Measurements from ENCODE around the gene MED1.

The MED1 gene

DNA sequence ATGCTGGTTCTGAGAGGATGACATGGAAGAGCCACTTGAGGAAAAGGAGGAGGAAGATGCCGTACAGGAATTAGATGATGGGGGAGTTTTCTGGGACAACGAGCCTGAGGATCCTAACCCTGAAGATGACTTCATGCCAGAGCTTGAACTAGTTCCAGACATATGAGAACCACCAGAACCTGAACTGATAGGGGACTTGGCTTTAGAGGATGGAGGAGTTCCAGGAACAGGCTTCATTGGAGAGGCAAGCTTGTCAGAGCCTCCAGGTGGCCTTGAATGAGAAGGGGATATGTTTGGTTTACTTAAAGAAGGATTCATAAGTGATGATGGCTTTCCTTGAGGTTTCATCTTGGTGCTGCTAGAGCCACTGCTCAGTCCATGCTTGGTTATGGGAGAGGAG, 42.7 kb downstream of the MED1 start:
- TF ChIP-seq, protein P1, sequence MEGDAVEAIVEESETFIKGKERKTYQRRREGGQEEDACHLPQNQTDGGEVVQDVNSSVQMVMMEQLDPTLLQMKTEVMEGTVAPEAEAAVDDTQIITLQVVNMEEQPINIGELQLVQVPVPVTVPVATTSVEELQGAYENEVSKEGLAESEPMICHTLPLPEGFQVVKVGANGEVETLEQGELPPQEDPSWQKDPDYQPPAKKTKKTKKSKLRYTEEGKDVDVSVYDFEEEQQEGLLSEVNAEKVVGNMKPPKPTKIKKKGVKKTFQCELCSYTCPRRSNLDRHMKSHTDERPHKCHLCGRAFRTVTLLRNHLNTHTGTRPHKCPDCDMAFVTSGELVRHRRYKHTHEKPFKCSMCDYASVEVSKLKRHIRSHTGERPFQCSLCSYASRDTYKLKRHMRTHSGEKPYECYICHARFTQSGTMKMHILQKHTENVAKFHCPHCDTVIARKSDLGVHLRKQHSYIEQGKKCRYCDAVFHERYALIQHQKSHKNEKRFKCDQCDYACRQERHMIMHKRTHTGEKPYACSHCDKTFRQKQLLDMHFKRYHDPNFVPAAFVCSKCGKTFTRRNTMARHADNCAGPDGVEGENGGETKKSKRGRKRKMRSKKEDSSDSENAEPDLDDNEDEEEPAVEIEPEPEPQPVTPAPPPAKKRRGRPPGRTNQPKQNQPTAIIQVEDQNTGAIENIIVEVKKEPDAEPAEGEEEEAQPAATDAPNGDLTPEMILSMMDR (IDR thresholded peaks at IDR 0.05; ENCODE audit: insufficient read depth, low read depth, low read length, missing control alignments): no peak
- no peak overlapping the region for H3K4me3 ChIP-seq (ENCODE audit: low read depth, low read length)
- no peak for DNase-seq (ENCODE audit: low read depth)

DNA sequence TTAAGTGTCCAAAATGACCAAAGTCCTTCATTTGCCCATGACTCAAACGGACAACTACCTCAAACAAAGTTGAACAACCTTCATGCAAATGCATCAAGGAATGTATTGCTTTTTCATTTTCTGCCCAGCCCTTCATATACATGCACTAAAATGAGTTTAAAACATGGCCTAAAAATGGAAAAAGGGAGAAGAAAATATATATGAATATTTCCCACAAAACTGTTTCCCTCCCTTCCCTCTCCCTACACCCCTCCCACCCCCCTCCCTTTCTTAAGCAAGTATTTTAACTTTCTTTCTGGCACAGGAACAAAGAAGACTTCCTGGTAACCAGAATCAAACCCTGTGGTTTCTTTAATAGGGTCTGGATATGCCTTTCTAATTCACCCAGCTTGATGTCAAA, 44.1 kb downstream of the MED1 start:
- TF ChIP-seq, protein P1 (IDR thresholded peaks at IDR 0.05; ENCODE audit: insufficient read depth, low read depth, low read length, missing control alignments): no peak
- no peak for DNase-seq (ENCODE audit: low read depth)
- no peak overlapping the region for H3K4me3 ChIP-seq (ENCODE audit: low read depth, low read length)

DNA sequence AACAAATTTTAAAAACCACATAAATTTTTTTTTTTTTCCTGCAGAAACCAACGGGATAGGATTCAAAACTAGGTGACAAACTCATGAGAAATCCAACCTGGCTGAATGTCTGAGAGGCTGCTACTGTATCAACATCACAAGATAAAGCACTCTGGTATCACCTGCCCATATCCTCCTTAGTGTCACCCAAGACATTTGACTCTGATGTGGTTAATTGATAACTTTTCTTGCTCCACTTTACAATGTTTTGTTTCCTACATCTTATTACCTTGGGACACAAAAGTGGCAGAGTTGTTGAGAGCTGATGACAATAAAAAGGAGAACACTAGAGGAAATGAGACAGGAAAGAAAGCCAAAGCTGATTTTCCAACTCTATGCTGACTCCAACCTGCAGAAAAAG, 45.6 kb downstream of the MED1 start:
- TF ChIP-seq, protein P1 (IDR thresholded peaks at IDR 0.05; ENCODE audit: insufficient read depth, low read depth, low read length, missing control alignments): no peak
- no peak overlapping the region for H3K4me3 ChIP-seq (ENCODE audit: low read depth, low read length)
- no peak for DNase-seq (ENCODE audit: low read depth)

DNA sequence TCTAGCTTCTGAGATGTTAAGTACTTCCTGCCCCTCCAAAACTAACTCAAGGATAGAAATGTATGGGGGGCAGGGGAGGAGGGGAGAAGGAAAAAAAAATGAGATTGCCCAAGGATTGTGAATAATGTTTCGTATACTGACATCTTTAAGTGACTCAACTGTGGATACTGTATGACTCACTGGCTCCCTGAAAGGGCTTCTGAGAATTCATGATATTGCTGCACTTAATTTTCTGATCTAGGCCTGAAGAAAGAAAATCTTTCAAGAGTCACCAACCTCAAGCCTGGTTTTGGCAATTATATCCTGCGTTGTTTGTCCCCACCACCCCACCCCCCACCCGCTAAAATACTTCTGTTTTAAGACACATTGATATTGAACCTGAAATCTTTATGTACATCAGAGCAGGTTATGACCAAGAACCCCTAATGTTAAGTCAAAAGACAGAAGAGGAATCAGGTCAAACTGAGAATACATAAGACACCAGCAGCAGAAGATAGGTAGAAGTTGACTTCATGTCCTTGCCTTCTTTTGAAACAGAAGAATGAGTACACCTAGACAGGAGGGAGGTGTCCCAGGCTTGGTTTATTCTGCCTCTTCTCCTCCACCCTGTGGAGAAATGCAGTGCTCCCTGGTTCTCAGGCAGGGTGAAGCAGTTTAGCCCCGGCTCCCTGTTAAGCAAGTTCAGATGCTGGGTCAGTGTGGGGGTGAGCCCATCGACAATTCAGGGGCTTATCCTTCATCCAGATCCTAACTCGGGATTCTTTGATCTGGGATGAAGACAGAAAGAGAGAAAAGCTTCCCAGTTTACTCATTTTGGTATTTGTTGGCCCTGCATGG, 46.3 kb downstream of the MED1 start:
- TF ChIP-seq, protein P1 (IDR thresholded peaks at IDR 0.05; ENCODE audit: insufficient read depth, low read depth, low read length, missing control alignments): no peak
- peak; percentile 16 for DNase-seq (ENCODE audit: low read depth)
- no peak overlapping the region for H3K4me3 ChIP-seq (ENCODE audit: low read depth, low read length)

DNA sequence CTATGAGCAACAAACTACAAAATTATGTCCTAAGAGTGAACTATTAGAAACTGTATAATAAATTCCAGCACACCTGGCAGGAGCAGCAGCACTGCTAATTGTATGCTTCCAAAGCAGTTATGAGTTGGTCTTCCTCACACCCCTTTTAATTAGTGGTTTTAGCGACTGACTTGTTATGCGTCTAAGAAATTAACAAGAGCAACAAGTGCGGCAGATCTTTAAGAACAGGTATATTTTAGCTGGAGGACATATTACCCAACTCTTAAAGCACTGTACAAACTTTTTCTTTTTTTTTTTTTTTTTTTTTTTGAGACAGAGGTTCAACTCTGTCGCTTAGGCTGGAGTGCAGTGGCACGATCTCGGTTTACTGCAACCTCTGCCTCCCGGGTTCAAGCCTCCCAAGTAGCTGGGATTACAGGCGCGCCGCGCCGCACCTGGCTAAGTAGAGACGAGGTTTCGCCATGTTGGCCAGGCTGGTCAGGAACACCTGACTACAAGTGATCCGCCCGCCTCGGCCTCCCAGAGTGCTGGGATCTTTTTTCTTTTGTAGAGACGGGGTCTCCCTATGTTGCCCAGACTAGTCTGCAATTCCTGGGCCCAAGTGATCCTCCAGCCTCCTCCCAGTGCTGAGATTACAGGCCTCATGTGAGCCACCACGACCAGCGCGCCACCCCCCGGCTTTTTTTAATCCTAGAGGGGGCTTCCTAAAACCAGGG, 48.0 kb downstream of the MED1 start:
- H3K4me3 ChIP-seq (ENCODE audit: low read depth, low read length): no peak overlapping the region
- DNase-seq (ENCODE audit: low read depth): no peak
- TF ChIP-seq, protein P1 (IDR thresholded peaks at IDR 0.05; ENCODE audit: insufficient read depth, low read depth, low read length, missing control alignments): no peak

DNA sequence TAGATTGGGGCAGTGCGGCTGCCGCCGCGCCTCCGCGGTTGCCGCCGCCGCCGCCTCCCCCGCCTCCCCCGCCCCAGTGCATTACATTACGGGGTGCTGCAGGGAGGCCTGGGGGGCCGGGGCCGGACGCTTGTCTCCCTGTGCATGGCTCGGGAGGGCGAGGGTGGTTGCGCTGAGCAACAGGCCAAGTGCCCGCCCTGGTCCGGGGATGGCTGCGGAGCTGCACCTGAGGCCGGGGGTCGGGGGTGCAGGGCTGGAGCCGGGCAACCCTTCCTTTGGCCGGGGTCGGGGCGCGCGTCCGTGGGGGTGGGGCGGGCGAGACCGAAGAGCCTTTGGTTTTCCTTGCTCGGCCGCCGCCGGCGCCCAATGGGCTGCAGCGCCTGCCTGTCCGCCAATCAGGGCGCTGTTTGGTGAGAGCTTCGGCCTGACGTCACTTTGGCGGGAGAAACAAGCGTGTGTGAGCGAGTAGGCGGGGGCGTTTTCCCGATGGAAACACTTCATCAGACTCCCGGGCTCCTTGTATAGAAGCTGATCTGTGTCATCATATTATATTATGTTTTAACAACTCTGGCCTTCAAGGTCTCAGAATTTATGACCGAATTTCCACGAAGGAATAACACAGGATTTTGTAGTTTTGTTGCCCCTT, 48.7 kb downstream of the MED1 start:
- TF ChIP-seq, protein P1 (IDR thresholded peaks at IDR 0.05; ENCODE audit: insufficient read depth, low read depth, low read length, missing control alignments): no peak
- H3K4me3 ChIP-seq (ENCODE audit: low read depth, low read length): peak overlapping the region; percentile 87
- peak; percentile 95 for DNase-seq (ENCODE audit: low read depth)
